PC-9 (cell line): Measurements from ENCODE around the gene GALNT14. TPM values are rescaled to one million over a fixed set of nuclear protein-coding genes. Genes with fewer than 3 reads are reported as not detected.

Experiments used
- BruUV-seq: library from RNA; stranded (reverse); fragments of 400-500 nt; replicated peaks from 2 replicates; lab custom pipeline; 2021; lab: Mats Ljungman, UMichigan
- CTCF ChIA-PET: fragments of 300-600 bp; sonication (Branson Sonifier 250); formaldehyde crosslinking; loops from one replicate; lab custom pipeline; 2022; ENCODE audit warnings: antibody characterized with exemption; lab: Charles Lee
- POLR2A ChIA-PET: fragments of 300-600 bp; sonication (Branson Sonifier 250); formaldehyde crosslinking; loops from one replicate; lab custom pipeline; 2022; ENCODE audit warnings: antibody characterized with exemption; ENCODE audit not compliant: unreplicated experiment; lab: Charles Lee
- DNase-seq, 2 experiments: peaks; one replicate each; pipeline versions ENCODE4 v3.0.0 to v3.0.0-alpha.2; 2015 to 2022; ENCODE audit warnings: mixed read lengths in 1 of 2
- H2AFZ ChIP-seq: fragments of 200-600 bp; sonication (generic); 2 replicates; pipeline ENCODE4 v1.8.1; 2017; ENCODE audit warnings: antibody characterized with exemption
- H3F3A ChIP-seq: fragments of 200-600 bp; sonication (generic); 2 replicates; pipeline ENCODE4 v1.8.1; 2017; ENCODE audit warnings: antibody characterized with exemption, mild to moderate bottlenecking, low read depth; ENCODE audit not compliant: insufficient read depth
- H3K27ac ChIP-seq: fragments of 200-600 bp; sonication (generic); 2 replicates; pipeline ENCODE4 v1.6.1; 2016; ENCODE audit warnings: mixed run types
- H3K27me3 ChIP-seq: fragments of 200-600 bp; sonication (generic); 2 replicates; pipeline ENCODE4 v1.6.1; 2016; ENCODE audit warnings: low read depth, mixed run types; ENCODE audit not compliant: insufficient read depth
- H3K36me3 ChIP-seq: fragments of 200-600 bp; sonication (generic); 2 replicates; pipeline ENCODE4 v1.6.1; 2016; ENCODE audit warnings: low read depth, mixed run types
- H3K4me1 ChIP-seq: fragments of 200-600 bp; sonication (generic); replicated peaks from 2 replicates; pipeline ENCODE4 v1.6.1; 2016; ENCODE audit warnings: mixed run types; ENCODE audit not compliant: insufficient read depth
- H3K4me2 ChIP-seq: fragments of 200-600 bp; sonication (generic); 2 replicates; pipeline ENCODE4 v1.6.1; 2017; ENCODE audit warnings: mixed run types
- H3K4me3 ChIP-seq: fragments of 200-600 bp; sonication (generic); 2 replicates; pipeline ENCODE4 v1.6.1; 2016; ENCODE audit warnings: mixed run types
- H3K79me2 ChIP-seq: fragments of 200-600 bp; sonication (generic); 2 replicates; pipeline ENCODE4 v1.6.1; 2017; ENCODE audit warnings: low read depth, mixed run types
- H3K9me2 ChIP-seq: fragments of 200-600 bp; sonication (generic); 2 replicates; pipeline ENCODE4 v1.8.1; 2017; ENCODE audit warnings: mild to moderate bottlenecking; ENCODE audit not compliant: insufficient read depth
- H3K9me3 ChIP-seq: fragments of 200-600 bp; sonication (generic); 2 replicates; pipeline ENCODE4 v1.8.1; 2016; ENCODE audit warnings: low read depth; ENCODE audit not compliant: insufficient read depth
- H4K20me1 ChIP-seq: fragments of 200-600 bp; sonication (generic); 2 replicates; pipeline ENCODE4 v1.8.1; 2017; ENCODE audit not compliant: insufficient read depth
- EZH2 ChIP-seq: fragments of 200-600 bp; sonication (generic); IDR thresholded peaks from 2 replicates; pipeline ENCODE4 v1.8.0; 2017; ENCODE audit warnings: antibody characterized with exemption, low read depth
- intact Hi-C: fragments of 100-400 bp; cut with micrococcal nuclease; formaldehyde crosslinking; loops from one replicate; pipeline ENCODE4 v1.10.0; 2022; ENCODE audit not compliant: unreplicated experiment
- total RNA-seq: library from RNA; stranded (reverse); gene quantifications from 2 replicates; pipeline ENCODE4 v1.2.3, GENCODE V29; 2021
- TF ChIP-seq, protein P1 (sequence below): fragments of 200-600 bp; sonication (generic); conservative IDR thresholded peaks from 2 replicates; pipeline ENCODE4 v1.6.1; 2017; ENCODE audit warnings: mixed run types, antibody characterized with exemption, mild to moderate bottlenecking, moderate library complexity

The GALNT14 gene
- total RNA-seq, 1 experiment from 2014 or later, result 3.1 TPM

DNA sequence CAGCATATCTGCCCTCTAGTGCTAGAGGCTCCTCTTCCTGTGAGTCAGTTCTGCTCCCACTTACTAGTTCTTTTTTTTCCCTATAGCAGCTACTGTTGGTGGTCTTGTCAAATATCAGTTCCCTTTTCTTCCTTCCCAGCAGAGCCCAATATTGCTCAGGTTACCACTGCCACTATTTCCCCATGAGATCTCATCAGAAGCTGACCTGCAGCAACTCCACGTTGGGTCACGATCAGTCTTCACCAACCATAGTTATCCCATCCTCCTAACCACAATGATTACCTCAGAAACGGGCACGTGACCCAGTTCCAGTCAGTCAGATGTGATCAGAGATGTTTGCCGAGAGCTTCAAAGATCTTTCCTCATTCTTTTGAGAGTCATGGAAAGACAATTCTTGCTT, 271.3 kb downstream of the GALNT14 start:
- no peaks in the 10 kb centered on the region for H3K9me3 ChIP-seq
- no peaks in the 10 kb centered on the region for H3K9me2 ChIP-seq
- H3K4me2 ChIP-seq, result no peak overlapping the region
- H4K20me1 ChIP-seq, result no peaks in the 10 kb centered on the region
- TF ChIP-seq, protein P1, sequence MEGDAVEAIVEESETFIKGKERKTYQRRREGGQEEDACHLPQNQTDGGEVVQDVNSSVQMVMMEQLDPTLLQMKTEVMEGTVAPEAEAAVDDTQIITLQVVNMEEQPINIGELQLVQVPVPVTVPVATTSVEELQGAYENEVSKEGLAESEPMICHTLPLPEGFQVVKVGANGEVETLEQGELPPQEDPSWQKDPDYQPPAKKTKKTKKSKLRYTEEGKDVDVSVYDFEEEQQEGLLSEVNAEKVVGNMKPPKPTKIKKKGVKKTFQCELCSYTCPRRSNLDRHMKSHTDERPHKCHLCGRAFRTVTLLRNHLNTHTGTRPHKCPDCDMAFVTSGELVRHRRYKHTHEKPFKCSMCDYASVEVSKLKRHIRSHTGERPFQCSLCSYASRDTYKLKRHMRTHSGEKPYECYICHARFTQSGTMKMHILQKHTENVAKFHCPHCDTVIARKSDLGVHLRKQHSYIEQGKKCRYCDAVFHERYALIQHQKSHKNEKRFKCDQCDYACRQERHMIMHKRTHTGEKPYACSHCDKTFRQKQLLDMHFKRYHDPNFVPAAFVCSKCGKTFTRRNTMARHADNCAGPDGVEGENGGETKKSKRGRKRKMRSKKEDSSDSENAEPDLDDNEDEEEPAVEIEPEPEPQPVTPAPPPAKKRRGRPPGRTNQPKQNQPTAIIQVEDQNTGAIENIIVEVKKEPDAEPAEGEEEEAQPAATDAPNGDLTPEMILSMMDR, result no peak
- no peak for TF ChIP-seq EZH2
- ChIA-PET CTCF (no interaction called here), POLR2A (no interaction called here)
- peaks cover 6% of the 10 kb centered on the region; the same call in 1 of the 2 replicates for H3F3A ChIP-seq
- peaks cover 24% of the 10 kb centered on the region for H3K4me1 ChIP-seq
- no peak for DNase-seq
- no peak overlapping the region for H3K27ac ChIP-seq
- H3K79me2 ChIP-seq, result no peaks in the 10 kb centered on the region
- no peaks in the 10 kb centered on the region for H3K27me3 ChIP-seq
- BruUV-seq, result no TSS peak
- no peak overlapping the region for H2AFZ ChIP-seq
- no peaks in the 10 kb centered on the region for H3K36me3 ChIP-seq
- no peak overlapping the region for H3K4me3 ChIP-seq
- intact Hi-C loops, result loop anchor here (10.0 kb wide), 2 partner anchors 568 to 702 kb away; no protein-coding TSS in a partner anchor

DNA sequence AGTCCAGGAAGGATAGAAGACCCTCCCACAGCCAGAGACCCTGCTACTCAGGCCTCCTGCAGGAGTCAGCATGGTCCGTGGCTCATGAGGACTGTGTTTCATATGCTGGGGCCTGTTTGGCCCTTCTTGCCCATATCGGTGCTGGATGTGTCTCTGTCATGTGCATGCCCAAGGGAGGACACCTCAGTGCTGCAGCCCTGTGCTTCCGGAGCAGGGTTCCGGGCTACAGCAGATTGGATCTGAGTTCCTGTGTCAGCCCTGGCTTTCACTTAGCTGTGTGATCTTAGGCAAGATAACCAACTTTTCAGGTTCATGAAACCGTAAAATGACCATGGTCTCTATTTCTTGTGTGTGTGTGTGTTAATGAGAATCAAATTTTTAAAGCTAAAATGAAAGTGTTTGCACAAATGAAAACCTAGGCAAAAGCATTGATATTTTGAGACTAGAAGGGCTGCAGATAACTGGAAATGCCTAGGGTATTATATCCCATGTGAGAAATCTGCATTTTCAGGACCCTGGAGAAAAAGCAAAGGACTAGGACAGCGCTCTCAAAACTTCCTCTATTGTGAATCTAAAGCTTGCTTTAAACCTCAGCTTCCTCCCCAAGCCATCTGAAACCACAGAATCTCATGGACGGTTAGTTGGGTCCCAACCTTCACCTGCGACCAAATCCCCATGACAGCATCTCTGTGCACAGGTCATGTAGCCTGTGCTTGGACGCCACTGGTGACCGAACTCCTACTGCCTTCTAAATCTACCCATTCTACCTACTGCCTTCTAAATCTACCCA, 272.2 kb downstream of the GALNT14 start:
- no peaks in the 10 kb centered on the region for H4K20me1 ChIP-seq
- no TSS peak for BruUV-seq
- H3F3A ChIP-seq, result no peaks in the 10 kb centered on the region
- H3K4me1 ChIP-seq, result peaks cover 15% of the 10 kb centered on the region
- no peaks in the 10 kb centered on the region for H3K9me3 ChIP-seq
- no peaks in the 10 kb centered on the region for H3K36me3 ChIP-seq
- intact Hi-C loops, result loop anchor here (10.0 kb wide), 2 partner anchors 569 to 701 kb away; no protein-coding TSS in a partner anchor
- H3K4me3 ChIP-seq, result no peak overlapping the region
- TF ChIP-seq, protein P1, result no peak
- no peak for TF ChIP-seq EZH2
- ChIA-PET POLR2A (no interaction called here), CTCF (no interaction called here)
- H3K79me2 ChIP-seq, result no peaks in the 10 kb centered on the region
- no peak overlapping the region for H2AFZ ChIP-seq
- no peak overlapping the region for H3K27ac ChIP-seq
- H3K9me2 ChIP-seq, result no peaks in the 10 kb centered on the region
- no peaks in the 10 kb centered on the region for H3K27me3 ChIP-seq
- no peak overlapping the region for H3K4me2 ChIP-seq
- DNase-seq, result no peak

DNA sequence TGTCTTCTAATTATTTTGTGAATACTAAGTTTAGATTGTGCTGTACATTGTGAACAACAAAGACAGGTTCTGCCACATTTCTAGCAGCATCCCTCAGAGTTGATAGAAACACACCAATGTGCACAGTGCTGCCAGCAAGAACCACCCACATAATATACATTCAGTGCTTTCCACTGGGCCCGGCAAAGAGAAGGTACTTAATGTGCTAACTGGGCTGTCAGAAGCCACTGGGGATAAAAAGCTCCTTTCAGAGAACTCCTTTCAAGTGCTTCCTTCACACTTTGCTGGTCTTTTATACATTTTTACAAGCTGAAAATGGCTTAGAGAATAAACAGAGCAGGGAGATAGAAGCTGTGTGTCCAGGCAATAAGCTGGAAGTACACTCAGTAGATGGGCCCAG, 273.0 kb downstream of the GALNT14 start:
- Histone ChIP-seq H3K9me3 (no peaks in the 10 kb centered on the region), H3K27me3 (no peaks in the 10 kb centered on the region), H2AFZ (no peak overlapping the region), H3K36me3 (no peaks in the 10 kb centered on the region), H3K4me3 (no peak overlapping the region), H3K4me1 (peaks cover 6% of the 10 kb centered on the region; the same call in 1 of the 2 replicates), H4K20me1 (no peaks in the 10 kb centered on the region), H3K9me2 (no peaks in the 10 kb centered on the region), H3K4me2 (no peak overlapping the region), H3K27ac (no peak overlapping the region), H3K79me2 (no peaks in the 10 kb centered on the region), H3F3A (no peaks in the 10 kb centered on the region)
- POLR2A ChIA-PET, result interaction anchor here (0.6 kb wide), 1 partner anchor 703 kb away, joined by 4 read pairs; no protein-coding TSS in a partner anchor
- no peak for TF ChIP-seq EZH2
- intact Hi-C loops, result loop anchor here (10.0 kb wide), 2 partner anchors 570 to 700 kb away; no protein-coding TSS in a partner anchor
- BruUV-seq, result no TSS peak
- CTCF ChIA-PET, result no interaction called here
- DNase-seq, result no peak
